ENCODE data around the gene GUCY1B1.

GRCh38 chr4:155822572-155822971 is 63.8 kb downstream of the GUCY1B1 start:
- no peak for TF ChIP-seq SUZ12 (IDR thresholded peaks at IDR 0.05)
- TF ChIP-seq ELF4 (IDR thresholded peaks at IDR 0.05): no peak
- TF ChIP-seq ARNT (IDR thresholded peaks at IDR 0.05): no peak

All from HEK293T (cell line).